Effector memory CD4-positive, alpha-beta T cell (primary cell): ENCODE measurements around the gene MBNL1.
A peak's percentile ranks its signal among the peaks of the same experiment; 100 is the strongest.

Experiments used
- DNase-seq, 3 donors: peaks; one replicate each; pipeline ENCODE4 v3.0.0-alpha.2; 2020
- H3K27ac ChIP-seq: 2 replicates; pipeline ENCODE4 v1.7.0; 2013; ENCODE audit warnings: mild to moderate bottlenecking, low read length, moderate library complexity; ENCODE audit not compliant: insufficient read depth, poor library complexity, severe bottlenecking
- H3K27me3 ChIP-seq: replicated peaks from 2 replicates; pipeline ENCODE4 v1.7.0; 2013; ENCODE audit warnings: mild to moderate bottlenecking, low read length; ENCODE audit not compliant: insufficient read depth, control insufficient read depth, poor library complexity, severe bottlenecking
- H3K36me3 ChIP-seq: 2 replicates; pipeline ENCODE4 v1.7.0; 2013; ENCODE audit warnings: mild to moderate bottlenecking, low read length, moderate library complexity; ENCODE audit not compliant: control insufficient read depth, insufficient read depth
- H3K4me1 ChIP-seq: 2 replicates; pipeline ENCODE4 v1.7.0; 2013; ENCODE audit warnings: low read length, mild to moderate bottlenecking; ENCODE audit not compliant: control insufficient read depth, insufficient read depth, poor library complexity, severe bottlenecking
- H3K4me3 ChIP-seq: 2 replicates; pipeline ENCODE4 v1.7.0; 2013; ENCODE audit warnings: low read length, low read depth, mild to moderate bottlenecking; ENCODE audit not compliant: insufficient read depth, poor library complexity, severe bottlenecking
- H3K9me3 ChIP-seq: 2 replicates; pipeline ENCODE4 v1.7.0; 2013; ENCODE audit warnings: mild to moderate bottlenecking, low read length, moderate library complexity; ENCODE audit not compliant: control insufficient read depth
- total RNA-seq, 3 donors: gene quantifications; one replicate each; lab custom pipeline; 2026; lab: John Stamatoyannopoulos, UW

MBNL1 gene, protein sequence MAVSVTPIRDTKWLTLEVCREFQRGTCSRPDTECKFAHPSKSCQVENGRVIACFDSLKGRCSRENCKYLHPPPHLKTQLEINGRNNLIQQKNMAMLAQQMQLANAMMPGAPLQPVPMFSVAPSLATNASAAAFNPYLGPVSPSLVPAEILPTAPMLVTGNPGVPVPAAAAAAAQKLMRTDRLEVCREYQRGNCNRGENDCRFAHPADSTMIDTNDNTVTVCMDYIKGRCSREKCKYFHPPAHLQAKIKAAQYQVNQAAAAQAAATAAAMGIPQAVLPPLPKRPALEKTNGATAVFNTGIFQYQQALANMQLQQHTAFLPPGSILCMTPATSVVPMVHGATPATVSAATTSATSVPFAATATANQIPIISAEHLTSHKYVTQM
- total RNA-seq = 819 to 1,009 (median 836) reads per million in 3 donors

GRCh38 chr3:152268555-152269055 is at the start of gene MBNL1:
Gene MBNL1 (plus strand): TSS chr3:152268929. CDS start chr3:152300194, 31,265 bp downstream.
- Histone ChIP-seq H3K9me3 (no peaks in the 10 kb centered on the region), H3K4me1 (peaks cover 24% of the 10 kb centered on the region), H3K4me3 (peak within 1 kb of the TSS; percentile 90), H3K27ac (peak within 1 kb of the TSS; percentile 98), H3K27me3 (no peaks in the 10 kb centered on the region), H3K36me3 (no peaks in the 10 kb centered on the region)
- peak; percentile 77 to 82 (median 78) for DNase-seq

GRCh38 chr3:152219216-152219615 is 49.5 kb upstream of the MBNL1 start:
- Histone ChIP-seq H3K4me3 (no peak overlapping the region), H3K9me3 (no peaks in the 10 kb centered on the region), H3K36me3 (no peaks in the 10 kb centered on the region), H3K4me1 (peaks cover 3% of the 10 kb centered on the region), H3K27me3 (no peaks in the 10 kb centered on the region), H3K27ac (no peak overlapping the region)
- DNase-seq = no peak

DNA sequence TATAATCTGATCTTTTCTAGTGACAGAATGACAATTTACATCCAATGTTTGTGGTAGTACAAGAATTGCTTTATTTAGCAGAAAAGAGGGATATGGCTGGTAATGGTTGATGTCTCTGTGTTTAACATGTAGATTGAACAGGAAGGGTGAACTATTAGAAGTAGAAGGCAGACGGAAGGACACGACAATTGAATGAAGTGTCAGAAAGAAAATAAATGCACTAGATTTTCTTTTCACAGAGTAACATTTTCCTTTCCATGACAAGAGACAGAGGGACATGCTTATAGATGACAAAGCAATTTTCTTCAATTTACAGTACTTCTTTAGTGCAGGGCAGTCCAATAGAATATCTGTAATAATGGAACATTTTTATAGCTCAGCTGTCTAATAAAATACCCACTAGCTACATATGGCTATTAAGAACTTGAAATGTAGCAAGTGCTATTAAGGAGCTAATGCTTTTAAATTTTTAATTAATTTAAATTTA is 48.9 kb upstream of the MBNL1 start:
- Histone ChIP-seq H3K4me1 (peaks cover 3% of the 10 kb centered on the region), H3K27ac (no peak overlapping the region), H3K36me3 (no peaks in the 10 kb centered on the region), H3K4me3 (no peak overlapping the region), H3K9me3 (no peaks in the 10 kb centered on the region), H3K27me3 (no peaks in the 10 kb centered on the region)
- DNase-seq = no peak

- Histone ChIP-seq H3K4me1 (peaks cover 3% of the 10 kb centered on the region), H3K27me3 (no peaks in the 10 kb centered on the region), H3K4me3 (no peak overlapping the region), H3K36me3 (no peaks in the 10 kb centered on the region), H3K27ac (peak overlapping the region; percentile 11), H3K9me3 (no peaks in the 10 kb centered on the region)
- DNase-seq = no peak
Observed at GRCh38 chr3:152222327-152222726, 46.4 kb upstream of the MBNL1 start.

- Histone ChIP-seq H3K27ac (no peak overlapping the region), H3K9me3 (no peaks in the 10 kb centered on the region), H3K4me1 (peaks cover 3% of the 10 kb centered on the region), H3K4me3 (no peak overlapping the region), H3K27me3 (no peaks in the 10 kb centered on the region), H3K36me3 (no peaks in the 10 kb centered on the region)
- DNase-seq = no peak
Observed at GRCh38 chr3:152225201-152225600, 43.5 kb upstream of the MBNL1 start.

DNA sequence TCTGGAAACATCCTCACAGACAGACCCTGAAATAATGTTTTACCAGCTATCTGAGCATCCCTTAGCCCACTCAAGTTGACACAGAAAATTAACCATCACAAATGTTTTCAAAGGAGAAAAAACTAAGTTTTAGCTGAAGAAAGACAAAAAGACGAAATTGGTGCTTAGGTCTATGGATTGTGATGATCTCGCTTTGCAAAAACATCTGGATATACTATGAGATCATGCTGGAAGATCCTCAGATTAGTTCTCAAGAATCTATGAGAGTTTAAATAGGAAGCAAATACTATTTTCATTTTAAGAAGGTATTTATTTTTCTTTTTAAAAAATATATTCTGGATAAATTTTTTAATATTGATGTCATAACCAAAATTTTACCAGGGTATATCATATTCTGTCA is 42.6 kb upstream of the MBNL1 start:
- peaks cover 6% of the 10 kb centered on the region for H3K4me1 ChIP-seq
- no peak for DNase-seq
- H3K36me3 ChIP-seq = no peaks in the 10 kb centered on the region
- H3K27ac ChIP-seq = no peak overlapping the region
- no peaks in the 10 kb centered on the region for H3K9me3 ChIP-seq
- no peaks in the 10 kb centered on the region for H3K27me3 ChIP-seq
- no peak overlapping the region for H3K4me3 ChIP-seq

- H3K9me3 ChIP-seq = no peaks in the 10 kb centered on the region
- no peak overlapping the region for H3K27ac ChIP-seq
- H3K27me3 ChIP-seq = no peaks in the 10 kb centered on the region
- H3K4me3 ChIP-seq = no peak overlapping the region
- no peak for DNase-seq
- peaks cover 6% of the 10 kb centered on the region for H3K4me1 ChIP-seq
- H3K36me3 ChIP-seq = no peaks in the 10 kb centered on the region
Observed at GRCh38 chr3:152227027-152227426, 41.7 kb upstream of the MBNL1 start.

GRCh38 chr3:152229692-152230091 is 39.0 kb upstream of the MBNL1 start:
- H3K4me1 ChIP-seq = peaks cover 3% of the 10 kb centered on the region
- no peaks in the 10 kb centered on the region for H3K36me3 ChIP-seq
- no peak for DNase-seq
- no peak overlapping the region for H3K4me3 ChIP-seq
- no peaks in the 10 kb centered on the region for H3K27me3 ChIP-seq
- no peak overlapping the region for H3K27ac ChIP-seq
- no peaks in the 10 kb centered on the region for H3K9me3 ChIP-seq

DNA sequence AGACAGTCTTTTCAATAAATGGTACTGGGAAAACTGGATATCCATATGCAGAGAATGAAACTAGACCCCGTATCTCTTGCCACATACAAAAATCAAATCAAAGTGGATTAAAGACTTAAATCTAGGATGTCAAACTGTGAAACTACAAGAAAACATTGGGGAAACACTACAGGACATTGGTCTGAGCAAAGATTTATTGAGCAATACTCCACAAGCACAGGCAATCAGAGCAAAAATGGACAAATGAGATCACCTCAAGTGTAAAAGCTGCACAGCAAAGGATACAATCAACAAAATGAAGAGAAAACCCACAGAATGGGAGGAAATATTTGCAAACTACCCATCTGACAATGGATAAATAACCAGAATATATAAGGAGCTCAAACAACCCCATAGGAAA is 38.4 kb upstream of the MBNL1 start:
- H3K27me3 ChIP-seq = no peaks in the 10 kb centered on the region
- H3K27ac ChIP-seq = no peak overlapping the region
- H3K4me3 ChIP-seq = no peak overlapping the region
- H3K36me3 ChIP-seq = no peaks in the 10 kb centered on the region
- no peak for DNase-seq
- no peaks in the 10 kb centered on the region for H3K9me3 ChIP-seq
- peaks cover 3% of the 10 kb centered on the region for H3K4me1 ChIP-seq

- DNase-seq = no peak
- Histone ChIP-seq H3K4me1 (peaks cover 6% of the 10 kb centered on the region), H3K9me3 (no peaks in the 10 kb centered on the region), H3K36me3 (no peaks in the 10 kb centered on the region), H3K4me3 (no peak overlapping the region), H3K27ac (no peak overlapping the region), H3K27me3 (no peaks in the 10 kb centered on the region)
Observed at GRCh38 chr3:152232001-152232400, 36.7 kb upstream of the MBNL1 start.
